OCI-LY3 (cell line): ENCODE results near the gene FAM76B.

Experiments used
- H2AFZ ChIP-seq: fragments of 200-600, 300-600 bp; shearing (Covaris generic); 2 replicates; pipeline ENCODE4 v1.6.0; 2014; ENCODE audit warnings: antibody characterized with exemption, low read depth, low read length
- H3K27ac ChIP-seq: fragments of 200-600, 300-600 bp; sonication (generic); 2 replicates; pipeline ENCODE4 v1.5.1; 2014; ENCODE audit warnings: mild to moderate bottlenecking, low read length, moderate library complexity, mixed read lengths
- H3K27me3 ChIP-seq: fragments of 200-600, 300-600 bp; sonication (generic); 2 replicates; pipeline ENCODE4 v1.6.1; 2014; ENCODE audit warnings: low read depth, low read length, mixed read lengths
- H3K36me3 ChIP-seq: fragments of 200-600, 300-600 bp; sonication (generic); replicated peaks from 2 replicates; pipeline ENCODE3; 2014; ENCODE audit warnings: low read depth, low read length, mixed read lengths
- H3K4me1 ChIP-seq: fragments of 300-600, 200-600 bp; sonication (generic); 2 replicates; pipeline ENCODE4 v1.6.1; 2014; ENCODE audit warnings: low read length, mixed read lengths
- H3K4me2 ChIP-seq: fragments of 200-600, 300-600 bp; sonication (generic); 2 replicates; pipeline ENCODE4 v1.6.1; 2014; ENCODE audit warnings: low read length, mixed read lengths
- H3K4me3 ChIP-seq: fragments of 300-600, 200-600 bp; sonication (generic); 2 replicates; pipeline ENCODE4 v1.5.1; 2014; ENCODE audit warnings: antibody characterized with exemption, mild to moderate bottlenecking, low read length, moderate library complexity
- H3K79me2 ChIP-seq: fragments of 300-600, 200-600 bp; shearing (Covaris generic); 2 replicates; pipeline ENCODE4 v1.6.1; 2014; ENCODE audit warnings: mild to moderate bottlenecking, low read length, mixed read lengths
- H3K9ac ChIP-seq: fragments of 300-600, 200-600 bp; shearing (Covaris generic); 2 replicates; pipeline ENCODE4 v1.6.0; 2014; ENCODE audit warnings: mild to moderate bottlenecking, low read length, moderate library complexity
- H3K9me3 ChIP-seq: fragments of 200-600, 300-600 bp; shearing (Covaris generic); 2 replicates; pipeline ENCODE4 v1.6.1; 2014; ENCODE audit warnings: low read length, mixed read lengths; ENCODE audit not compliant: insufficient read depth
- H4K20me1 ChIP-seq: fragments of 200-600, 300-600 bp; sonication (generic); 2 replicates; pipeline ENCODE4 v1.6.1; 2016; ENCODE audit warnings: low read length, mixed read lengths; ENCODE audit not compliant: insufficient read depth
- EZH2phosphoT487 ChIP-seq: fragments of 200-600 bp; shearing (Covaris generic); IDR thresholded peaks from 2 replicates; pipeline ENCODE4 v1.6.1; 2018; ENCODE audit warnings: antibody characterized with exemption, mixed run types, low read depth
- TF ChIP-seq, protein P1 (sequence below): fragments of 200-600, 300-600 bp; sonication (generic); IDR thresholded peaks from 2 replicates; pipeline ENCODE4 v1.5.1; 2014; ENCODE audit warnings: antibody characterized with exemption, low read length, low read depth

Gene FAM76B

DNA sequence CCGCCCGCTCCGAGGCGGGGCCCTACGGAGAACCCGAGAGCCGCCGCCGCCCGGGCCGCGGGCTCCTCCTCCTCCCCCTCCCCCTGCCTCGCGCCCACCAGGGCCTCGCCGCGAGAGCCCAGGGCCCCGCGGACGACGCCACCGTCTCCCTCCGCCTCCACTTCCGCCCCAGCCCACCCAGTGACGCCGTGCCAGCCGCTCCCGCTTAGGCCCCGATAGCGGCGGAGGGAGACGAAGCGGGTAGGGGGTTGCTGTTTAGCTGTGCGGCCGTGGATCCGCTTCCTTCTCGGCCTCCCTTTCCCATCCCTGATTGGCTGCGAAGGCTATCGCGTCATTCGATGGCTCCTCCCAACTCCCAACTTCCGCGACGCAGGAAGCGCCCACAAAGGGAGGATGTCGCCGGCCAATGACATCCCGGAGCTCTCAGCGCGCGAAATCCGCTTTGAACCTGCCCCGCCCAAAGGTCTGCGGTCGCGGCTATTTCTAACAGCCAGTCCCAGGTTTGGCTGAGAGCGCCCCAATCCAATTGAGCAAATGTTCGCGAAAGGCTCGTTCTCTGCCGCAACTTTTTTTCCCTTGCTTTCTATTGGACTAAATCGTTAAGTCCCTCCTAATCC is at the start of gene FAM76B:
TSS of gene FAM76B (minus strand) at position 277 of the 617 bp plus-strand sequence. CDS start 304 bp downstream, outside the sequence.
- Histone ChIP-seq H3K79me2 (peaks cover 61% of the 10 kb centered on the region), H3K4me3 (peak within 1 kb of the TSS; percentile 94), H3K4me1 (peaks cover 17% of the 10 kb centered on the region)

DNA sequence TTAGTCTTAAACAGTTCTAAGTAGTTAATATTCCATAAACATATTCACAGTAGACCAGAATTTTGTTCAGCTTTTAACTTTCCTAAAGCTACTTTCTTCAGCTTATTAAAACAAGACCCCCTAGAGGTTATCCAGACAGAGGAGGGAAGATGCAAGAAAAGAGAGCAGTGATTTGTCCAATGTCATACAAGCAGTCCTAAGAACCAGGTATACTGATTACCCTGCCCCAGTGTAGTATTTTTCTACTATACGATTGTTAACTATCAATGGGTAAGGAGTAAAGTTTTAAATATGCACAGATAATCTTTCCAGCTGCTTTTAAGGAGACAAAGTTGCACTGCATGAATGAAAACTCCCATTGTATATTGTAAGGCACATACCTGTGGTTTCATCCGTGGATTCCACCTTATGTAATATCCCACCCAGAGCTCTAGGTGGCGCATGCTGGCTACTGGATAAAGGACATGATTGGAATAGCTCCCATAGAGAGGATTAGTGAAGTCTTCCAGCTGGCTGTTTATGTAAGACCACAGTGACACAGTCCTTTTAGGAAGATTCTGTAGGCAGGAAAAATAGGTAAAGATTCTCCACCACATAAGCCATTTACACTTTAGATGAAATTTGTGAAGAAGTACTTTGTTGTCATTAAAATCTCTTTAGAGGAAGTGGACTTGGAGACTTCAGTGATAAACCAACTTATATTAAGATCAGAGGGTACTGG is 46.3 kb upstream of the FAM76B start:
- Histone ChIP-seq H3K9me3 (no peaks in the 10 kb centered on the region), H3K4me2 (no peak overlapping the region), H4K20me1 (no peaks in the 10 kb centered on the region), H3K27me3 (no peaks in the 10 kb centered on the region), H3K4me3 (no peak overlapping the region), H3K27ac (no peak overlapping the region), H3K36me3 (peaks cover 52% of the 10 kb centered on the region), H3K4me1 (peaks cover 18% of the 10 kb centered on the region), H2AFZ (no peak overlapping the region), H3K9ac (no peak overlapping the region), H3K79me2 (no peaks in the 10 kb centered on the region)
- TF ChIP-seq, protein P1, sequence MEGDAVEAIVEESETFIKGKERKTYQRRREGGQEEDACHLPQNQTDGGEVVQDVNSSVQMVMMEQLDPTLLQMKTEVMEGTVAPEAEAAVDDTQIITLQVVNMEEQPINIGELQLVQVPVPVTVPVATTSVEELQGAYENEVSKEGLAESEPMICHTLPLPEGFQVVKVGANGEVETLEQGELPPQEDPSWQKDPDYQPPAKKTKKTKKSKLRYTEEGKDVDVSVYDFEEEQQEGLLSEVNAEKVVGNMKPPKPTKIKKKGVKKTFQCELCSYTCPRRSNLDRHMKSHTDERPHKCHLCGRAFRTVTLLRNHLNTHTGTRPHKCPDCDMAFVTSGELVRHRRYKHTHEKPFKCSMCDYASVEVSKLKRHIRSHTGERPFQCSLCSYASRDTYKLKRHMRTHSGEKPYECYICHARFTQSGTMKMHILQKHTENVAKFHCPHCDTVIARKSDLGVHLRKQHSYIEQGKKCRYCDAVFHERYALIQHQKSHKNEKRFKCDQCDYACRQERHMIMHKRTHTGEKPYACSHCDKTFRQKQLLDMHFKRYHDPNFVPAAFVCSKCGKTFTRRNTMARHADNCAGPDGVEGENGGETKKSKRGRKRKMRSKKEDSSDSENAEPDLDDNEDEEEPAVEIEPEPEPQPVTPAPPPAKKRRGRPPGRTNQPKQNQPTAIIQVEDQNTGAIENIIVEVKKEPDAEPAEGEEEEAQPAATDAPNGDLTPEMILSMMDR, result peak; percentile 70
- no peak for TF ChIP-seq EZH2phosphoT487

More for the DNA sequence above, at the start of gene FAM76B:
- peaks cover 19% of the 10 kb centered on the region for H3K36me3 ChIP-seq
- H3K4me2 ChIP-seq, result peak within 1 kb of the TSS; percentile 94
- peaks cover 25% of the 10 kb centered on the region for H4K20me1 ChIP-seq
- peak within 1 kb of the TSS; percentile 92 for H3K27ac ChIP-seq
- peak within 1 kb of the TSS; percentile 93 for H3K9ac ChIP-seq
- no peak for TF ChIP-seq EZH2phosphoT487
- peak within 1 kb of the TSS; percentile 52; the same call in 1 of the 2 replicates for H2AFZ ChIP-seq
- no peaks in the 10 kb centered on the region for H3K27me3 ChIP-seq
- H3K9me3 ChIP-seq, result no peaks in the 10 kb centered on the region

DNA sequence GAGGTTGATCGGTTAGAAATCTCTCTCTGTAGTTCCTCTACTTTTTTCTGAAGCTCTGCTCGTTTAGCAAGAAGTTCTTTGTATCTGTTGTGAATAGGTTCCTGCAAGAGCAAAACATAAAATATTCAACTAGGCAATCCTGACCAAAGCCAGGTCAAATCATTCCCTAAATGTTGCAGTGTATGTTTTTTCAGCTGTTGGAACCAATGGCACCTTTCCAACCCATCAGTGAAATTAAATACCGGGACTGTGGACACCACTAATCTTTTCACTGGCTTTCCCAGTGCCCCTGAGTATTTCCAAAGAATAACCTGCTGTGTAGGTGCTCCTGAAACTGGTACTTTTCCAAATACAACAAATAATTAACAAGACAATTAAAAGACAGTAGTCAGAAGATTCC is 45.8 kb upstream of the FAM76B start:
- no peaks in the 10 kb centered on the region for H3K79me2 ChIP-seq
- H3K9ac ChIP-seq, result no peak overlapping the region
- no peak overlapping the region for H3K4me2 ChIP-seq
- H3K4me1 ChIP-seq, result peaks cover 20% of the 10 kb centered on the region
- H3K27ac ChIP-seq, result no peak overlapping the region
- no peaks in the 10 kb centered on the region for H4K20me1 ChIP-seq
- H3K27me3 ChIP-seq, result no peaks in the 10 kb centered on the region
- no peak overlapping the region for H2AFZ ChIP-seq
- no peak overlapping the region for H3K4me3 ChIP-seq
- no peaks in the 10 kb centered on the region for H3K9me3 ChIP-seq
- peaks cover 52% of the 10 kb centered on the region for H3K36me3 ChIP-seq
- TF ChIP-seq, protein P1, result no peak
- TF ChIP-seq EZH2phosphoT487, result no peak

DNA sequence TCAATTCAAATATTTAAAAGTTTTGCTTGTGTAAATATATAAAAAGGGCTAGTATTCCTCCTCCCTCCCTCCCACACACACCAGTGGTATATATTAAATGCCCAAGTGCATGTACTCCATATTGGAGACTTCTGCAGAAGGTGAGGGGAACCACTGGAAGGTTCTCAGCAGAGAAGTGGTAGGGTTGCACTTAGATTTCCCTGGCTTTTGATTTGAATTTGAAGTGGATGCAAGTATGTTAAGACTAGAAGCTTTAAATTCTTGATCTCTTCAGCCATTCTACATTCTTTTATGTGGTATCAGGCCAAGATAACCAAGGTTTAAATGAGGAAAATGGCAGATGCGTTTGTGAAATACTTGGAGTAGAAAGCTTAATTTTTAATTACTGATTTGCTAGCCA is 43.8 kb upstream of the FAM76B start:
- Histone ChIP-seq H3K36me3 (peaks cover 59% of the 10 kb centered on the region), H3K9ac (no peak overlapping the region)

More for the DNA sequence above, 43.8 kb upstream of the FAM76B start:
- no peaks in the 10 kb centered on the region for H3K79me2 ChIP-seq
- H3K4me1 ChIP-seq, result peaks cover 20% of the 10 kb centered on the region
- H3K27me3 ChIP-seq, result no peaks in the 10 kb centered on the region
- no peak overlapping the region for H2AFZ ChIP-seq
- H4K20me1 ChIP-seq, result no peaks in the 10 kb centered on the region
- H3K4me3 ChIP-seq, result no peak overlapping the region
- H3K9me3 ChIP-seq, result no peaks in the 10 kb centered on the region
- no peak overlapping the region for H3K4me2 ChIP-seq
- no peak overlapping the region for H3K27ac ChIP-seq
- no peak for TF ChIP-seq EZH2phosphoT487
- TF ChIP-seq, protein P1, result no peak
